ENCODE results near the gene KSR1. TPM values are rescaled to one million over a fixed set of nuclear protein-coding genes. Genes with fewer than 3 reads are reported as not detected.

KSR1 gene
- total RNA-seq, 1 experiment from 2014 or later = 19.1 TPM

GRCh38 chr17:27633312-27634025, 177.2 kb downstream of the KSR1 start:
- DNase-seq = no peak
- CTCF ChIA-PET = no interaction called here

GRCh38 chr17:27634026-27634335, 177.7 kb downstream of the KSR1 start:
- Histone ChIP-seq H3K27ac (no peak overlapping the region), H3K9me3 (ENCODE audit: insufficient read depth, low read depth) (no peaks in the 10 kb centered on the region), H3K4me2 (no peak overlapping the region), H3K9me2 (ENCODE audit: insufficient read depth) (no peaks in the 10 kb centered on the region), H3K79me2 (ENCODE audit: low read depth) (no peaks in the 10 kb centered on the region), H3K27me3 (ENCODE audit: insufficient read depth, low read depth) (no peaks in the 10 kb centered on the region), H4K20me1 (ENCODE audit: insufficient read depth) (no peaks in the 10 kb centered on the region), H2AFZ (no peak overlapping the region), H3F3A (ENCODE audit: insufficient read depth, low read depth) (peaks cover 3% of the 10 kb centered on the region; the same call in 1 of the 2 replicates), H3K4me3 (no peak overlapping the region), H3K4me1 (replicated peaks; ENCODE audit: insufficient read depth) (no peaks in the 10 kb centered on the region), H3K36me3 (ENCODE audit: low read depth) (no peaks in the 10 kb centered on the region)
- TF ChIP-seq CTCF (conservative IDR thresholded peaks at IDR 0.05) (no peak), EZH2 (IDR thresholded peaks at IDR 0.05; ENCODE audit: low read depth) (no peak)
- no peak for DNase-seq
- intact Hi-C loops (cut with micrococcal nuclease; ENCODE audit: unreplicated experiment) = no loop called here
- POLR2A ChIA-PET (ENCODE audit: unreplicated experiment) = no interaction called here
- no TSS peak for BruUV-seq (replicated peaks)
- CTCF ChIA-PET = no interaction called here

More at GRCh38 chr17:27633312-27634025, 177.2 kb downstream of the KSR1 start:
- Histone ChIP-seq H3K27me3 (ENCODE audit: insufficient read depth, low read depth) (no peaks in the 10 kb centered on the region), H3K4me3 (no peak overlapping the region), H3K9me3 (ENCODE audit: insufficient read depth, low read depth) (no peaks in the 10 kb centered on the region), H3F3A (ENCODE audit: insufficient read depth, low read depth) (peaks cover 3% of the 10 kb centered on the region; the same call in 1 of the 2 replicates), H3K4me1 (replicated peaks; ENCODE audit: insufficient read depth) (no peaks in the 10 kb centered on the region), H3K4me2 (no peak overlapping the region), H4K20me1 (ENCODE audit: insufficient read depth) (no peaks in the 10 kb centered on the region), H3K79me2 (ENCODE audit: low read depth) (no peaks in the 10 kb centered on the region), H3K9me2 (ENCODE audit: insufficient read depth) (no peaks in the 10 kb centered on the region), H3K36me3 (ENCODE audit: low read depth) (no peaks in the 10 kb centered on the region), H3K27ac (no peak overlapping the region), H2AFZ (no peak overlapping the region)
- BruUV-seq (replicated peaks) = no TSS peak
- intact Hi-C loops (cut with micrococcal nuclease; ENCODE audit: unreplicated experiment) = no loop called here
- TF ChIP-seq EZH2 (IDR thresholded peaks at IDR 0.05; ENCODE audit: low read depth) = no peak
- TF ChIP-seq CTCF (conservative IDR thresholded peaks at IDR 0.05) = no peak
- POLR2A ChIA-PET (ENCODE audit: unreplicated experiment) = no interaction called here

GRCh38 chr17:27634776-27635175, 178.5 kb downstream of the KSR1 start:
- H2AFZ ChIP-seq = no peak overlapping the region
- intact Hi-C loops (cut with micrococcal nuclease; ENCODE audit: unreplicated experiment) = no loop called here
- TF ChIP-seq EZH2 (IDR thresholded peaks at IDR 0.05; ENCODE audit: low read depth) (no peak), CTCF (conservative IDR thresholded peaks at IDR 0.05) (no peak)
- no peaks in the 10 kb centered on the region for H3K36me3 ChIP-seq (ENCODE audit: low read depth)
- BruUV-seq (replicated peaks) = no TSS peak
- H3K27ac ChIP-seq = no peak overlapping the region
- ChIA-PET CTCF (interaction anchor here (0.6 kb wide), 1 partner anchor 123 kb away, joined by 6 read pairs; no protein-coding TSS in a partner anchor), POLR2A (ENCODE audit: unreplicated experiment) (no interaction called here)
- no peaks in the 10 kb centered on the region for H3K4me1 ChIP-seq (replicated peaks; ENCODE audit: insufficient read depth)
- no peaks in the 10 kb centered on the region for H4K20me1 ChIP-seq (ENCODE audit: insufficient read depth)
- H3K9me2 ChIP-seq (ENCODE audit: insufficient read depth) = no peaks in the 10 kb centered on the region
- no peaks in the 10 kb centered on the region for H3K27me3 ChIP-seq (ENCODE audit: insufficient read depth, low read depth)
- H3K79me2 ChIP-seq (ENCODE audit: low read depth) = no peaks in the 10 kb centered on the region
- H3F3A ChIP-seq (ENCODE audit: insufficient read depth, low read depth) = no peaks in the 10 kb centered on the region
- no peak overlapping the region for H3K4me3 ChIP-seq
- H3K9me3 ChIP-seq (ENCODE audit: insufficient read depth, low read depth) = no peaks in the 10 kb centered on the region
- H3K4me2 ChIP-seq = no peak overlapping the region
- no peak for DNase-seq
